Measurements from ENCODE around the gene ZFAND3. TPM values are rescaled to one million over a fixed set of nuclear protein-coding genes. Genes with fewer than 3 reads are reported as not detected.

The ZFAND3 gene
- polyA plus RNA-seq, 1 donor (not counting 4 experiments of a cell fraction or from before 2014, with no cell fraction given) = 19.6 TPM

DNA sequence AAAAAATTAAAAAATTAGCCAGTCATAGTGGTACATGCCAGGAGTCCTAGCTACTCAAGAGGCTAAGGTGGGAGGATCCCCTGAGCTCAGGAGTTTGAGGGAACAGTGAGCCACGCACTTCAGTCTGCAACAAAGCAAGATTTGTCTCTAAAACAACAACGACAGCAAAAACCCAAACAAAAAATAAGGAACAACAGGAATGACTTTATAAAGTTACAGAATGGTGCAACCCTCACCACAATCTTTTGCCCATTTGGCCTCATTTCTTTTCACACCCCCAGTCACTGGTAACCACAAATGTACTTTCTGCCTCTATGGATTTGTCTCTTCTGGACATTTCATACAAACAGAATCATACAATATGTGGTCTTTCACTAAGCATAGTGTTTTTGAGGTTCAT, 16.7 kb upstream of the ZFAND3 start:
- FAIRE-seq = no peak
- dilution Hi-C loops (cut with MboI; ENCODE audit: extremely low pct_ligation_motif_present, low sequenced_read_pairs) = no loop called here
- H3K4me3 ChIP-seq (ENCODE audit: control insufficient read depth in 2 of 3, extremely low read depth in 1 of 3, insufficient read depth in 2 of 3, low read depth in 1 of 3, low read length in 3 of 3) = no peak overlapping the region
- H4K20me1 ChIP-seq (ENCODE audit: control insufficient read depth, extremely low read depth, insufficient read depth, low read length) = no peaks in the 10 kb centered on the region
- H3K4me1 ChIP-seq (ENCODE audit: control insufficient read depth, extremely low read depth, insufficient read depth, low read length) = peaks cover 7% of the 10 kb centered on the region
- H3K4me2 ChIP-seq (ENCODE audit: control insufficient read depth, extremely low read depth, insufficient read depth, low read depth, low read length) = no peak overlapping the region
- H3K27me3 ChIP-seq (ENCODE audit: control insufficient read depth, extremely low read depth, insufficient read depth, low read length) = no peaks in the 10 kb centered on the region
- no peaks in the 10 kb centered on the region for H3K79me2 ChIP-seq (ENCODE audit: control insufficient read depth, insufficient read depth, low read length)
- H3K9ac ChIP-seq (ENCODE audit: control insufficient read depth, extremely low read depth, insufficient read depth, low read length) = no peak overlapping the region
- TF ChIP-seq, protein P1, sequence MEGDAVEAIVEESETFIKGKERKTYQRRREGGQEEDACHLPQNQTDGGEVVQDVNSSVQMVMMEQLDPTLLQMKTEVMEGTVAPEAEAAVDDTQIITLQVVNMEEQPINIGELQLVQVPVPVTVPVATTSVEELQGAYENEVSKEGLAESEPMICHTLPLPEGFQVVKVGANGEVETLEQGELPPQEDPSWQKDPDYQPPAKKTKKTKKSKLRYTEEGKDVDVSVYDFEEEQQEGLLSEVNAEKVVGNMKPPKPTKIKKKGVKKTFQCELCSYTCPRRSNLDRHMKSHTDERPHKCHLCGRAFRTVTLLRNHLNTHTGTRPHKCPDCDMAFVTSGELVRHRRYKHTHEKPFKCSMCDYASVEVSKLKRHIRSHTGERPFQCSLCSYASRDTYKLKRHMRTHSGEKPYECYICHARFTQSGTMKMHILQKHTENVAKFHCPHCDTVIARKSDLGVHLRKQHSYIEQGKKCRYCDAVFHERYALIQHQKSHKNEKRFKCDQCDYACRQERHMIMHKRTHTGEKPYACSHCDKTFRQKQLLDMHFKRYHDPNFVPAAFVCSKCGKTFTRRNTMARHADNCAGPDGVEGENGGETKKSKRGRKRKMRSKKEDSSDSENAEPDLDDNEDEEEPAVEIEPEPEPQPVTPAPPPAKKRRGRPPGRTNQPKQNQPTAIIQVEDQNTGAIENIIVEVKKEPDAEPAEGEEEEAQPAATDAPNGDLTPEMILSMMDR (optimal IDR thresholded peaks at IDR 0.05 in 1 of 3, IDR thresholded peaks at IDR 0.05 in 1 of 3, conservative IDR thresholded peaks at IDR 0.05 in 1 of 3; ENCODE audit: extremely low read depth in 1 of 3, insufficient read depth in 2 of 3, low read length in 3 of 3) = no peak
- no peak for TF ChIP-seq EZH2 (IDR thresholded peaks at IDR 0.05; ENCODE audit: low read length)
- DNase-seq (ENCODE audit: low read depth, low spot score) = no peak
- no peaks in the 10 kb centered on the region for H3K36me3 ChIP-seq (ENCODE audit: control insufficient read depth in 2 of 2, extremely low read depth in 1 of 2, insufficient read depth in 2 of 2, low read length in 2 of 2)
- H3K27ac ChIP-seq (ENCODE audit: control insufficient read depth, insufficient read depth, low read length) = no peak overlapping the region
- no peaks in the 10 kb centered on the region for H3K9me3 ChIP-seq (ENCODE audit: control insufficient read depth, low read depth, low read length)
- no peak overlapping the region for H2AFZ ChIP-seq (ENCODE audit: control insufficient read depth, low read length)
- no peaks in the 10 kb centered on the region for H3K9me1 ChIP-seq (ENCODE audit: control insufficient read depth, extremely low read depth, insufficient read depth, low read length)

DNA sequence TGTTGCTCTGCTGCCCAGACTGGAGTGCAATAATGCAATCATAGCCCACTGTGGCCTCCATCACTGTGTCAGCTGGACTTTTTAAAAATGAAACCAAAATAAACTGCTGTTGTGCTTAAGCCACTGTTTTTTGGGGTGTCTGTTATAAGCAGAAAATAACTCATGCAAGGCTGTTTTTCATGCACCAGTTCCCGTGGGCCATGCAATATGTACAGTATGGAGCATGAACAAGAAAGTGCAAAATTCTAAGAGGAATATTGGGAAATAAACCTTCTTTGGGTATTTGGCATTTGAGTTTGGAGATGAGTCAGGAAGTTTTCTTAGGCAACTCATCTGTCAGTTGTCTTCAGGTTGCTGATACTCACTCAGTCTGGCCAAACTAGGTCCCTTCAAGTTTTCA, 14.9 kb upstream of the ZFAND3 start:
- Histone ChIP-seq H3K27me3 (ENCODE audit: control insufficient read depth, extremely low read depth, insufficient read depth, low read length) (no peaks in the 10 kb centered on the region), H3K9me3 (ENCODE audit: control insufficient read depth, low read depth, low read length) (no peaks in the 10 kb centered on the region), H3K9ac (ENCODE audit: control insufficient read depth, extremely low read depth, insufficient read depth, low read length) (no peak overlapping the region), H3K4me3 (ENCODE audit: control insufficient read depth in 2 of 3, extremely low read depth in 1 of 3, insufficient read depth in 2 of 3, low read depth in 1 of 3, low read length in 3 of 3) (no peak overlapping the region), H4K20me1 (ENCODE audit: control insufficient read depth, extremely low read depth, insufficient read depth, low read length) (no peaks in the 10 kb centered on the region), H3K79me2 (ENCODE audit: control insufficient read depth, insufficient read depth, low read length) (no peaks in the 10 kb centered on the region), H2AFZ (ENCODE audit: control insufficient read depth, low read length) (no peak overlapping the region), H3K4me1 (ENCODE audit: control insufficient read depth, extremely low read depth, insufficient read depth, low read length) (peaks cover 25% of the 10 kb centered on the region), H3K9me1 (ENCODE audit: control insufficient read depth, extremely low read depth, insufficient read depth, low read length) (no peaks in the 10 kb centered on the region), H3K36me3 (ENCODE audit: control insufficient read depth in 2 of 2, extremely low read depth in 1 of 2, insufficient read depth in 2 of 2, low read length in 2 of 2) (no peaks in the 10 kb centered on the region), H3K4me2 (ENCODE audit: control insufficient read depth, extremely low read depth, insufficient read depth, low read depth, low read length) (no peak overlapping the region), H3K27ac (ENCODE audit: control insufficient read depth, insufficient read depth, low read length) (no peak overlapping the region)
- TF ChIP-seq, protein P1 (optimal IDR thresholded peaks at IDR 0.05 in 1 of 3, IDR thresholded peaks at IDR 0.05 in 1 of 3, conservative IDR thresholded peaks at IDR 0.05 in 1 of 3; ENCODE audit: extremely low read depth in 1 of 3, insufficient read depth in 2 of 3, low read length in 3 of 3) = no peak
- TF ChIP-seq EZH2 (IDR thresholded peaks at IDR 0.05; ENCODE audit: low read length) = no peak
- dilution Hi-C loops (cut with MboI; ENCODE audit: extremely low pct_ligation_motif_present, low sequenced_read_pairs) = no loop called here
- no peak for FAIRE-seq
- no peak for DNase-seq (ENCODE audit: low read depth, low spot score)

Measured in keratinocyte (primary cell).